Upper lobe of left lung (tissue), 6 donors: ENCODE data around the gene ABCA12. TPM values are rescaled to one million over a fixed set of nuclear protein-coding genes. Genes with fewer than 3 reads are reported as not detected.

Experiments used
- ATAC-seq, 2 donors: fragments of 200-7000 bp; cut with Tn5 transposase; one replicate each; pipeline ENCODE4 v1.9.1; 2022; ENCODE audit warnings: mild to moderate bottlenecking in 2 of 2, moderate library complexity in 2 of 2; ENCODE audit not compliant: low FRiP score in 2 of 2
- DNase-seq, 2 donors: peaks; one replicate each; pipeline ENCODE4 v3.0.0-alpha.2; 2019 to 2020
- H3K27ac ChIP-seq, 4 donors: fragments of 200-600 bp; sonication (generic); one replicate each; pipeline ENCODE4 v1.5.1; 2016 to 2019
- H3K27me3 ChIP-seq, 4 donors: fragments of 200-600 bp; sonication (generic); one replicate each; pipeline ENCODE4 v1.5.1; 2017 to 2019
- H3K36me3 ChIP-seq, 4 donors: fragments of 200-600 bp; sonication (generic); one replicate each; pipeline ENCODE4 v1.5.1; 2016 to 2019
- H3K4me1 ChIP-seq, 4 donors: fragments of 200-600 bp; sonication (generic); one replicate each; pipeline ENCODE4 v1.5.1; 2018 to 2019
- H3K4me3 ChIP-seq, 4 donors: fragments of 200-600 bp; sonication (generic); one replicate each; pipeline ENCODE4 v1.5.1; 2017 to 2019; ENCODE audit warnings: mild to moderate bottlenecking in 2 of 4, moderate library complexity in 1 of 4
- H3K9me3 ChIP-seq, 4 donors: fragments of 200-600 bp; sonication (generic); one replicate each; pipeline ENCODE4 v1.5.1; 2018 to 2019
- EP300 ChIP-seq, 4 donors: sonication (generic); formaldehyde crosslinking; IDR thresholded peaks; one replicate each; pipeline ENCODE4 v1.5.1; 2017; ENCODE audit warnings: antibody characterized with exemption in 4 of 4, control low read depth in 2 of 4
- POLR2A ChIP-seq, 4 donors: fragments of 450-650 bp; IDR thresholded peaks; one replicate each; pipeline ENCODE4 v1.5.1; 2016 to 2017; ENCODE audit warnings: antibody characterized with exemption in 4 of 4, mild to moderate bottlenecking in 2 of 4
- POLR2AphosphoS5 ChIP-seq, 2 donors: sonication (generic); formaldehyde crosslinking; IDR thresholded peaks; one replicate each; pipeline ENCODE4 v1.5.1; 2017; ENCODE audit warnings: antibody characterized with exemption in 2 of 2
- WGBS, 2 donors: methylation state at CpG; one replicate each; pipeline ENCODE4 v1.1.5; 2017 to 2018; 5-methylcytosine and 5-hydroxymethylcytosine counted together
- total RNA-seq, 6 donors: library from RNA; depleted of rRNA in 4 of 6; stranded (reverse); fragments of >200 nt in 4 of 6; gene quantifications; one replicate each; pipeline versions ENCODE4 v1.1.0 to v1.2.1, GENCODE V29; 2016 to 2021
- TF ChIP-seq, protein P1 (sequence below), 6 experiments: fragments of 450-650 bp in 4 of 6; fragments of 200-600 bp in 2 of 6; sonication (generic) in 2 of 6; IDR thresholded peaks; one replicate each; pipeline ENCODE4 v1.5.1; 2016 to 2019; ENCODE audit warnings: antibody characterized with exemption in 6 of 6
- donor health status: DM: no; HTN: no; CAD: no; lungs with moderate emphysema.
- donor health status: DM: no; HTN: yes; CAD: no; lungs with severe emphysema.

The ABCA12 gene
- total RNA-seq, 6 donors from 2014 or later = 0.03 to 0.44 (median 0.10) TPM; not detected in 3

DNA sequence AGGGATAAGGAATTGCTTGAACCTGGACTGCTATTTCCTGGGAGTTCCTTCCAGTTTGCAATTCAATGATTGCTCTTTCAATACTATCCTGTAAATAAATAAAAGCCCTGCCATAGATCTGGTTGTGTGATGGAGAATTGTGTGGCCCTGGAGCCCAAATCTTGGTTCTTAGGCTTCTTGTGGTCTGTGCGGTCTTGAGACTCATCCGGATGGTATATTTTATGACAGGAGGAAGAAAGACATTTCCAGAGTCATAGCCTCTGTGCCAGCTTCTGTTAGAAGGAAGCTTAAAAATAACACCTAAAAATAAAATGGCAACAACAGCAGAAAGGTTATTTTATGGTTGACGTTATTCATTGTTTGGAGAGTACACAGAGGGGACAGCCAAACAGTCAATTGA lies 137.7 kb downstream of the ABCA12 start:
- H3K27ac ChIP-seq = no peak overlapping the region
- H3K4me3 ChIP-seq = no peak overlapping the region
- DNase-seq = no peak
- H3K9me3 ChIP-seq = no peaks in the 10 kb centered on the region
- no peaks in the 10 kb centered on the region for H3K36me3 ChIP-seq
- no peak for ATAC-seq
- no peaks in the 10 kb centered on the region for H3K27me3 ChIP-seq
- H3K4me1 ChIP-seq = no peaks in the 10 kb centered on the region
- TF ChIP-seq POLR2A (IDR thresholded peaks at IDR 0.05) = no peak
- TF ChIP-seq EP300 (IDR thresholded peaks at IDR 0.05) = no peak
- 49 to 54% methylated on average over 3 of the region's 3 CpGs for WGBS, 2 donors

DNA sequence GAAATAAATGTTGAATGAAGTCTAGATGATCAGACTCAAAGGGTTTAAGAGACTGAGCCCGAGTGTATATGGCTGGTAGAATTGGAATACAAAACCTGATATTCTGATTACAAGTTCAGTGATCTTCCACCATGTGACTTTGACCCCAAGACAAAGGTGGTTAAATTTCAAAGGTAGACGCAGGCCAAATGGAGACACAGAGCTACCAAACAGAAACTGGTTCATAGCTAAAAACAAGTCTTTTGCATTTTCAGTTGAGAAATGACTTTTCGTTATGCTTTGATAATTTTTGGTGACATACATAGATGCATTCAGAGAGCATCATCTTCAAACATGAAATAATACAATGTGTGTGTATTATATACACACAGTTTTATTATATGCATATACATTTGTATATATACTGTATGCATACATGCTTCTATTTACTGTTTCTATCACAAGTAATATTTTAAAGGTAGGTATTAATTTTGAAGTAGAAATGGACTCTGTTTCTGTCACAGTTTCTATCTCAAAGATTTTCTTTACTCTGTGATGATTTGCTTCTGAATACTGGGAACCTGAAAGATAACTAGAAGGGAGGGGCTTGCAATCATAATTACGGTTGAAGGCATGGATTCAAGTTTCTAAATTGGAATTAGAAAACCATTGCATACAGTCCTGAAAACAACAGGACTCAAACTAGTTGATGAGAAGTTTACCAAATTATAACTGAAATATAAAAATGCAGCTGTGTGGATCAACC lies 142.3 kb downstream of the ABCA12 start:
- DNase-seq (no peak), ATAC-seq (no peak)
- H3K4me1 ChIP-seq = no peaks in the 10 kb centered on the region
- WGBS, 2 donors = 89 to 90% methylated on average over 4 of the region's 4 CpGs
- H3K4me3 ChIP-seq = no peak overlapping the region
- H3K27me3 ChIP-seq = no peaks in the 10 kb centered on the region
- no peaks in the 10 kb centered on the region for H3K36me3 ChIP-seq
- H3K27ac ChIP-seq = no peak overlapping the region
- no peak for TF ChIP-seq POLR2A (IDR thresholded peaks at IDR 0.05)
- TF ChIP-seq POLR2AphosphoS5 (IDR thresholded peaks at IDR 0.05) = no peak
- TF ChIP-seq, protein P1, sequence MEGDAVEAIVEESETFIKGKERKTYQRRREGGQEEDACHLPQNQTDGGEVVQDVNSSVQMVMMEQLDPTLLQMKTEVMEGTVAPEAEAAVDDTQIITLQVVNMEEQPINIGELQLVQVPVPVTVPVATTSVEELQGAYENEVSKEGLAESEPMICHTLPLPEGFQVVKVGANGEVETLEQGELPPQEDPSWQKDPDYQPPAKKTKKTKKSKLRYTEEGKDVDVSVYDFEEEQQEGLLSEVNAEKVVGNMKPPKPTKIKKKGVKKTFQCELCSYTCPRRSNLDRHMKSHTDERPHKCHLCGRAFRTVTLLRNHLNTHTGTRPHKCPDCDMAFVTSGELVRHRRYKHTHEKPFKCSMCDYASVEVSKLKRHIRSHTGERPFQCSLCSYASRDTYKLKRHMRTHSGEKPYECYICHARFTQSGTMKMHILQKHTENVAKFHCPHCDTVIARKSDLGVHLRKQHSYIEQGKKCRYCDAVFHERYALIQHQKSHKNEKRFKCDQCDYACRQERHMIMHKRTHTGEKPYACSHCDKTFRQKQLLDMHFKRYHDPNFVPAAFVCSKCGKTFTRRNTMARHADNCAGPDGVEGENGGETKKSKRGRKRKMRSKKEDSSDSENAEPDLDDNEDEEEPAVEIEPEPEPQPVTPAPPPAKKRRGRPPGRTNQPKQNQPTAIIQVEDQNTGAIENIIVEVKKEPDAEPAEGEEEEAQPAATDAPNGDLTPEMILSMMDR (IDR thresholded peaks at IDR 0.05) = no peak
- TF ChIP-seq EP300 (IDR thresholded peaks at IDR 0.05) = no peak
- no peaks in the 10 kb centered on the region for H3K9me3 ChIP-seq

DNA sequence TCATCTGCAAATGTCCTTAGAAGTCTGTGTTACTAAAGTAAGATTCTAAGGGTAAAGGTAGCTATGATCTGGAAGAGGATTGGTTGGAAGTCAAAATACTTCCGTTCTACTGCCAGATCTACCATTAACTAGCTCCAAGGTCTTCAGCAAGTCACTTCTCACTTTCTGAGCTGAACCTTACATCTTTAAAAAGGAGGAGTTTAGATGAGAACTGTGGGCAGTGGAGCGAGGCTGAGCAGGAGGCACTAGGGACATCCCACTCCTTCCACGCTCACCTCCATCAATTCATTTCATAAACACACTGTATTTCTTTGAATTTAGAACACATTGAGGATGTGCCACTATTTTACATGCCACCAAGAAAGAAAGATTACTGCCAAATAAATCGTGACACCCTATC lies 143.0 kb downstream of the ABCA12 start:
- H3K4me1 ChIP-seq = no peaks in the 10 kb centered on the region
- no peaks in the 10 kb centered on the region for H3K27me3 ChIP-seq
- no peaks in the 10 kb centered on the region for H3K36me3 ChIP-seq
- H3K27ac ChIP-seq = no peak overlapping the region
- TF ChIP-seq EP300 (IDR thresholded peaks at IDR 0.05) = no peak
- TF ChIP-seq, protein P1 (IDR thresholded peaks at IDR 0.05) = no peak
- no peak for TF ChIP-seq POLR2AphosphoS5 (IDR thresholded peaks at IDR 0.05)
- no peak for TF ChIP-seq POLR2A (IDR thresholded peaks at IDR 0.05)
- ATAC-seq (no peak), DNase-seq (no peak)
- H3K9me3 ChIP-seq = no peaks in the 10 kb centered on the region
- H3K4me3 ChIP-seq = no peak overlapping the region
- WGBS, 2 donors = 85 to 86% methylated on average over 4 of the region's 4 CpGs

DNA sequence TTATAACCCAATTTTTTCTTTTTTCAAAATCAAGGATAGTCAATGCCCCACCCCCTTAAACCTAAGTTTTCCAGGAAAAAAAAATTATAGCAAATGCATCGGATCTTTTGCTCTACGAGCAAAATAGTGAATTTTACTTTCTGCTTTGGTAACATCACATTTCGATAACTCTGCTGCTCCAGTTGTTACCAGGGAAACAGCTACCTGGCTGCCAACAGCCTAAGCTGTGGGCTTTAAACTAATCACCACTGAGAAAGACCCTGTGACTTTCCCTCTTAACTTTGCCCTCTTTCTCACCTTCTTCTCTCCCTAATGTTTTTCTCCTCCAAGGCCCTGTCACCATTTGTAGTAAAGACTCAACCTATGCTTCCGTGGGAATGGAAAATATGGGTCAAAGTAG lies 145.5 kb downstream of the ABCA12 start:
- ATAC-seq (no peak), DNase-seq (no peak)
- Histone ChIP-seq H3K4me3 (no peak overlapping the region), H3K27me3 (no peaks in the 10 kb centered on the region), H3K4me1 (no peaks in the 10 kb centered on the region), H3K9me3 (no peaks in the 10 kb centered on the region), H3K36me3 (no peaks in the 10 kb centered on the region), H3K27ac (no peak overlapping the region)
- WGBS, 2 donors = 87 to 88% methylated on average over 4 of the region's 4 CpGs
- TF ChIP-seq EP300 (IDR thresholded peaks at IDR 0.05) (no peak), POLR2AphosphoS5 (IDR thresholded peaks at IDR 0.05) (no peak), POLR2A (IDR thresholded peaks at IDR 0.05) (no peak)
- TF ChIP-seq, protein P1 (IDR thresholded peaks at IDR 0.05) = no peak

DNA sequence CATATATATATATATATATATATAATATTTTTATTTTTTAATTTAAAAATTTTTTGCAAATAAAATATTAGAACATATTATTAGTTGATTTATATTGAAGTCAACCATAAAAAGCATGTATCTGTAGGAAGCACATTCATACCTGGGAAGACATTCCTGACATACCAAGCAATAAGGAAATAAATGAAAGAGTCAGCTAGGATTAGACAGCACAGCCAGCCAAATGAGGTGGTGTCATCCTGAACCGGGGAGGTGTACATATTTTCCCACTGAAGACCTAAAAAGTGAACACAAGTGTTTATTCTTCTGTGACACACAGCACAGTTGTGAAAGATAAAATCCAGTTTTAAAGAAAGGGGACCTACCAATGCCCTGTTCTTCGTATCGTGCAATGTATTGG lies 149.2 kb downstream of the ABCA12 start:
- TF ChIP-seq POLR2A (IDR thresholded peaks at IDR 0.05) (no peak), EP300 (IDR thresholded peaks at IDR 0.05) (no peak), POLR2AphosphoS5 (IDR thresholded peaks at IDR 0.05) (no peak)
- TF ChIP-seq, protein P1 (IDR thresholded peaks at IDR 0.05) = no peak
- no peak overlapping the region for H3K27ac ChIP-seq
- H3K9me3 ChIP-seq = no peaks in the 10 kb centered on the region
- DNase-seq (no peak), ATAC-seq (no peak)
- no peak overlapping the region for H3K4me3 ChIP-seq
- 68 to 78% methylated on average over 3 of the region's 3 CpGs for WGBS, 2 donors
- H3K36me3 ChIP-seq = no peaks in the 10 kb centered on the region
- no peaks in the 10 kb centered on the region for H3K4me1 ChIP-seq
- no peaks in the 10 kb centered on the region for H3K27me3 ChIP-seq
